Upper lobe of left lung (tissue), 4 donors: Measurements from ENCODE around the gene GRB10.

ENCODE experiments used
- CTCF ChIP-seq, 6 experiments: fragments of 450-650 bp in 4 of 6; fragments of 200-600 bp in 2 of 6; sonication (generic) in 2 of 6; IDR thresholded peaks; one replicate each; pipeline ENCODE4 v1.5.1; 2016 to 2019; ENCODE audit warnings: antibody characterized with exemption in 6 of 6
- EP300 ChIP-seq, 4 donors: sonication (generic); formaldehyde crosslinking; IDR thresholded peaks; one replicate each; pipeline ENCODE4 v1.5.1; 2017; ENCODE audit warnings: antibody characterized with exemption in 4 of 4, control low read depth in 2 of 4
- POLR2A ChIP-seq, 4 donors: fragments of 450-650 bp; IDR thresholded peaks; one replicate each; pipeline ENCODE4 v1.5.1; 2016 to 2017; ENCODE audit warnings: antibody characterized with exemption in 4 of 4, mild to moderate bottlenecking in 2 of 4

- no peak for TF ChIP-seq CTCF (IDR thresholded peaks at IDR 0.05)
- TF ChIP-seq POLR2A (IDR thresholded peaks at IDR 0.05): no peak
- no peak for TF ChIP-seq EP300 (IDR thresholded peaks at IDR 0.05)
Observed at GRCh38 chr7:50613473-50613872, 169.2 kb downstream of the GRB10 start.
